ENCODE results near the gene ADCY2. TPM values are rescaled to one million over a fixed set of nuclear protein-coding genes. Genes with fewer than 3 reads are reported as not detected.
A peak's percentile ranks its signal among the peaks of the same experiment; 100 is the strongest.

Gene ADCY2
- total RNA-seq, 2 donors from 2014 or later: not detected

GRCh38 chr5:7745882-7746610, 350.1 kb downstream of the ADCY2 start:
- H3K27ac Mint-ChIP-seq: no peak overlapping the region
- H3K36me3 Mint-ChIP-seq (ENCODE audit: low read depth): no peaks in the 10 kb centered on the region
- peaks cover 19% of the 10 kb centered on the region for H3K27me3 Mint-ChIP-seq
- no peaks in the 10 kb centered on the region for H3K4me1 Mint-ChIP-seq
- no peak for ATAC-seq (replicated peaks)
- no peak overlapping the region for H3K4me3 Mint-ChIP-seq
- no peaks in the 10 kb centered on the region for H3K9me3 Mint-ChIP-seq

- H3K27ac Mint-ChIP-seq: no peak overlapping the region
- H3K36me3 Mint-ChIP-seq (ENCODE audit: low read depth): no peaks in the 10 kb centered on the region
- peaks cover 30% of the 10 kb centered on the region for H3K27me3 Mint-ChIP-seq
- no peak overlapping the region for H3K4me3 Mint-ChIP-seq
- ATAC-seq (replicated peaks): no peak
- H3K4me1 Mint-ChIP-seq: no peaks in the 10 kb centered on the region
- H3K9me3 Mint-ChIP-seq: no peaks in the 10 kb centered on the region
Observed at GRCh38 chr5:7747728-7748127, 351.8 kb downstream of the ADCY2 start.

GRCh38 chr5:7749626-7750025, 353.7 kb downstream of the ADCY2 start:
- Mint-ChIP-seq H3K4me1 (no peaks in the 10 kb centered on the region), H3K27me3 (peaks cover 40% of the 10 kb centered on the region), H3K4me3 (no peak overlapping the region), H3K9me3 (no peaks in the 10 kb centered on the region), H3K27ac (no peak overlapping the region), H3K36me3 (ENCODE audit: low read depth) (no peaks in the 10 kb centered on the region)
- ATAC-seq (replicated peaks): no peak

- Mint-ChIP-seq H3K27me3 (peaks cover 53% of the 10 kb centered on the region), H3K27ac (no peak overlapping the region), H3K4me3 (no peak overlapping the region), H3K36me3 (ENCODE audit: low read depth) (no peaks in the 10 kb centered on the region), H3K9me3 (no peaks in the 10 kb centered on the region), H3K4me1 (no peaks in the 10 kb centered on the region)
- no peak for ATAC-seq (replicated peaks)
Observed at GRCh38 chr5:7751874-7752273, 355.9 kb downstream of the ADCY2 start.

GRCh38 chr5:7753181-7753580, 357.2 kb downstream of the ADCY2 start:
- peaks cover 52% of the 10 kb centered on the region for H3K27me3 Mint-ChIP-seq
- H3K9me3 Mint-ChIP-seq: no peaks in the 10 kb centered on the region
- H3K4me1 Mint-ChIP-seq: no peaks in the 10 kb centered on the region
- ATAC-seq (replicated peaks): no peak
- H3K36me3 Mint-ChIP-seq (ENCODE audit: low read depth): no peaks in the 10 kb centered on the region
- no peak overlapping the region for H3K27ac Mint-ChIP-seq
- no peak overlapping the region for H3K4me3 Mint-ChIP-seq

- H3K4me1 Mint-ChIP-seq: no peaks in the 10 kb centered on the region
- no peak overlapping the region for H3K27ac Mint-ChIP-seq
- no peak for ATAC-seq (replicated peaks)
- H3K36me3 Mint-ChIP-seq (ENCODE audit: low read depth): no peaks in the 10 kb centered on the region
- H3K4me3 Mint-ChIP-seq: no peak overlapping the region
- no peaks in the 10 kb centered on the region for H3K9me3 Mint-ChIP-seq
- H3K27me3 Mint-ChIP-seq: peaks cover 57% of the 10 kb centered on the region
Observed at GRCh38 chr5:7753596-7753995, 357.7 kb downstream of the ADCY2 start.

- Mint-ChIP-seq H3K4me3 (no peak overlapping the region), H3K9me3 (no peaks in the 10 kb centered on the region), H3K4me1 (no peaks in the 10 kb centered on the region), H3K27me3 (peaks cover 58% of the 10 kb centered on the region), H3K36me3 (ENCODE audit: low read depth) (no peaks in the 10 kb centered on the region), H3K27ac (no peak overlapping the region)
- ATAC-seq (replicated peaks): no peak
Observed at GRCh38 chr5:7754490-7754889, 358.6 kb downstream of the ADCY2 start.

GRCh38 chr5:7754997-7755596, 359.2 kb downstream of the ADCY2 start:
- Mint-ChIP-seq H3K36me3 (ENCODE audit: low read depth) (no peaks in the 10 kb centered on the region), H3K27me3 (peaks cover 54% of the 10 kb centered on the region), H3K4me3 (no peak overlapping the region), H3K27ac (no peak overlapping the region), H3K9me3 (no peaks in the 10 kb centered on the region), H3K4me1 (no peaks in the 10 kb centered on the region)
- ATAC-seq (replicated peaks): peak; percentile 68

- no peak for ATAC-seq (replicated peaks)
- Mint-ChIP-seq H3K27ac (no peak overlapping the region), H3K27me3 (peaks cover 52% of the 10 kb centered on the region), H3K9me3 (no peaks in the 10 kb centered on the region), H3K4me1 (no peaks in the 10 kb centered on the region), H3K36me3 (ENCODE audit: low read depth) (no peaks in the 10 kb centered on the region), H3K4me3 (no peak overlapping the region)
Observed at GRCh38 chr5:7755958-7756357, 360.0 kb downstream of the ADCY2 start.

GRCh38 chr5:7756453-7756852, 360.5 kb downstream of the ADCY2 start:
- Mint-ChIP-seq H3K27me3 (peaks cover 50% of the 10 kb centered on the region), H3K9me3 (no peaks in the 10 kb centered on the region), H3K36me3 (ENCODE audit: low read depth) (no peaks in the 10 kb centered on the region), H3K4me1 (no peaks in the 10 kb centered on the region), H3K27ac (no peak overlapping the region), H3K4me3 (no peak overlapping the region)
- no peak for ATAC-seq (replicated peaks)

- Mint-ChIP-seq H3K36me3 (ENCODE audit: low read depth) (no peaks in the 10 kb centered on the region), H3K27ac (no peak overlapping the region), H3K27me3 (peaks cover 43% of the 10 kb centered on the region), H3K9me3 (no peaks in the 10 kb centered on the region), H3K4me1 (no peaks in the 10 kb centered on the region), H3K4me3 (no peak overlapping the region)
- ATAC-seq (replicated peaks): no peak
Observed at GRCh38 chr5:7759257-7759871, 363.4 kb downstream of the ADCY2 start.

GRCh38 chr5:7759951-7760580, 364.1 kb downstream of the ADCY2 start:
- Mint-ChIP-seq H3K36me3 (ENCODE audit: low read depth) (no peaks in the 10 kb centered on the region), H3K4me1 (no peaks in the 10 kb centered on the region), H3K9me3 (no peaks in the 10 kb centered on the region), H3K4me3 (no peak overlapping the region), H3K27ac (no peak overlapping the region), H3K27me3 (peaks cover 44% of the 10 kb centered on the region)
- ATAC-seq (replicated peaks): no peak

- H3K4me3 Mint-ChIP-seq: no peak overlapping the region
- H3K36me3 Mint-ChIP-seq (ENCODE audit: low read depth): no peaks in the 10 kb centered on the region
- H3K4me1 Mint-ChIP-seq: no peaks in the 10 kb centered on the region
- H3K27ac Mint-ChIP-seq: no peak overlapping the region
- peaks cover 49% of the 10 kb centered on the region for H3K27me3 Mint-ChIP-seq
- no peaks in the 10 kb centered on the region for H3K9me3 Mint-ChIP-seq
- ATAC-seq (replicated peaks): no peak
Observed at GRCh38 chr5:7762267-7762666, 366.3 kb downstream of the ADCY2 start.

- Mint-ChIP-seq H3K36me3 (ENCODE audit: low read depth) (no peaks in the 10 kb centered on the region), H3K27ac (no peak overlapping the region), H3K9me3 (no peaks in the 10 kb centered on the region), H3K27me3 (peaks cover 43% of the 10 kb centered on the region), H3K4me1 (no peaks in the 10 kb centered on the region), H3K4me3 (no peak overlapping the region)
- no peak for ATAC-seq (replicated peaks)
Observed at GRCh38 chr5:7763621-7764072, 367.7 kb downstream of the ADCY2 start.

GRCh38 chr5:7764452-7764851, 368.5 kb downstream of the ADCY2 start:
- Mint-ChIP-seq H3K27me3 (peaks cover 42% of the 10 kb centered on the region), H3K4me3 (no peak overlapping the region), H3K9me3 (no peaks in the 10 kb centered on the region), H3K36me3 (ENCODE audit: low read depth) (no peaks in the 10 kb centered on the region), H3K27ac (no peak overlapping the region), H3K4me1 (no peaks in the 10 kb centered on the region)
- no peak for ATAC-seq (replicated peaks)
